Activated naive CD8-positive, alpha-beta T cell treated with anti-CD3 and anti-CD28 coated beads, Interleukin-2, amount 50 U/mL, for 24 hours (primary cell): Measurements from ENCODE around the gene BNIP3.
A peak's percentile ranks its signal among the peaks of the same experiment; 100 is the strongest.

Experiments
- ATAC-seq: fragments of 150-1000 bp; cut with Tn5 transposase; one replicate; pipeline ENCODE4 v1.10.0; 2021
- DNase-seq: peaks from one replicate; pipeline ENCODE4 v3.0.0; 2021
- H3K27ac Mint-ChIP-seq: one replicate; pipeline ENCODE4 v1.8.0; 2021; ENCODE audit warnings: mild to moderate bottlenecking, mixed read lengths
- H3K27me3 Mint-ChIP-seq: one replicate; pipeline ENCODE4 v1.8.0; 2021; ENCODE audit warnings: mixed read lengths
- H3K36me3 Mint-ChIP-seq: one replicate; pipeline ENCODE4 v1.8.0; 2021; ENCODE audit warnings: low read depth, mixed read lengths
- H3K4me1 Mint-ChIP-seq: one replicate; pipeline ENCODE4 v1.8.0; 2021; ENCODE audit warnings: mixed read lengths
- H3K4me3 Mint-ChIP-seq: one replicate; pipeline ENCODE4 v1.8.0; 2021; ENCODE audit warnings: mild to moderate bottlenecking, moderate library complexity, mixed read lengths
- H3K9me3 Mint-ChIP-seq: one replicate; pipeline ENCODE4 v1.8.0; 2021; ENCODE audit warnings: mixed read lengths

Gene BNIP3

GRCh38 chr10:132010483-132010882, 28.8 kb upstream of the BNIP3 start:
- Mint-ChIP-seq H3K4me3 (no peak overlapping the region), H3K27ac (no peak overlapping the region), H3K9me3 (no peaks in the 10 kb centered on the region), H3K27me3 (peaks cover 9% of the 10 kb centered on the region), H3K36me3 (no peaks in the 10 kb centered on the region), H3K4me1 (no peaks in the 10 kb centered on the region)
- no peak for DNase-seq
- no peak for ATAC-seq

- Mint-ChIP-seq H3K9me3 (no peaks in the 10 kb centered on the region), H3K27me3 (peaks cover 9% of the 10 kb centered on the region), H3K4me1 (peaks cover 6% of the 10 kb centered on the region), H3K27ac (no peak overlapping the region), H3K36me3 (no peaks in the 10 kb centered on the region), H3K4me3 (no peak overlapping the region)
- no peak for ATAC-seq
- no peak for DNase-seq
Observed at GRCh38 chr10:132009575-132009974, 27.9 kb upstream of the BNIP3 start.

- no peak for DNase-seq
- peaks cover 9% of the 10 kb centered on the region for H3K27me3 Mint-ChIP-seq
- no peak overlapping the region for H3K27ac Mint-ChIP-seq
- peaks cover 6% of the 10 kb centered on the region for H3K4me1 Mint-ChIP-seq
- no peak overlapping the region for H3K4me3 Mint-ChIP-seq
- no peaks in the 10 kb centered on the region for H3K9me3 Mint-ChIP-seq
- ATAC-seq: no peak
- no peaks in the 10 kb centered on the region for H3K36me3 Mint-ChIP-seq
Observed at GRCh38 chr10:132007681-132008080, 26.0 kb upstream of the BNIP3 start.

- no peak overlapping the region for H3K27ac Mint-ChIP-seq
- H3K9me3 Mint-ChIP-seq: no peaks in the 10 kb centered on the region
- no peak overlapping the region for H3K4me3 Mint-ChIP-seq
- no peak for DNase-seq
- ATAC-seq: no peak
- peaks cover 6% of the 10 kb centered on the region for H3K4me1 Mint-ChIP-seq
- no peaks in the 10 kb centered on the region for H3K36me3 Mint-ChIP-seq
- H3K27me3 Mint-ChIP-seq: peaks cover 9% of the 10 kb centered on the region
Observed at GRCh38 chr10:132006966-132007365, 25.2 kb upstream of the BNIP3 start.

GRCh38 chr10:132005147-132005546, 23.4 kb upstream of the BNIP3 start:
- H3K36me3 Mint-ChIP-seq: no peaks in the 10 kb centered on the region
- H3K4me1 Mint-ChIP-seq: peaks cover 6% of the 10 kb centered on the region
- no peak overlapping the region for H3K27ac Mint-ChIP-seq
- H3K9me3 Mint-ChIP-seq: no peaks in the 10 kb centered on the region
- DNase-seq: no peak
- H3K27me3 Mint-ChIP-seq: peaks cover 5% of the 10 kb centered on the region
- H3K4me3 Mint-ChIP-seq: no peak overlapping the region
- ATAC-seq: no peak

GRCh38 chr10:132004052-132004451, 22.3 kb upstream of the BNIP3 start:
- H3K36me3 Mint-ChIP-seq: no peaks in the 10 kb centered on the region
- no peak overlapping the region for H3K27ac Mint-ChIP-seq
- H3K9me3 Mint-ChIP-seq: no peaks in the 10 kb centered on the region
- H3K27me3 Mint-ChIP-seq: no peaks in the 10 kb centered on the region
- H3K4me1 Mint-ChIP-seq: peaks cover 6% of the 10 kb centered on the region
- no peak overlapping the region for H3K4me3 Mint-ChIP-seq
- ATAC-seq (no peak), DNase-seq (no peak)

GRCh38 chr10:132003282-132003924, 21.7 kb upstream of the BNIP3 start:
- ATAC-seq (no peak), DNase-seq (no peak)
- Mint-ChIP-seq H3K9me3 (no peaks in the 10 kb centered on the region), H3K4me1 (peaks cover 6% of the 10 kb centered on the region), H3K4me3 (no peak overlapping the region), H3K36me3 (no peaks in the 10 kb centered on the region), H3K27me3 (no peaks in the 10 kb centered on the region), H3K27ac (no peak overlapping the region)

- ATAC-seq (no peak), DNase-seq (no peak)
- no peak overlapping the region for H3K27ac Mint-ChIP-seq
- H3K4me3 Mint-ChIP-seq: no peak overlapping the region
- no peaks in the 10 kb centered on the region for H3K36me3 Mint-ChIP-seq
- H3K27me3 Mint-ChIP-seq: no peaks in the 10 kb centered on the region
- H3K4me1 Mint-ChIP-seq: peaks cover 6% of the 10 kb centered on the region
- no peaks in the 10 kb centered on the region for H3K9me3 Mint-ChIP-seq
Observed at GRCh38 chr10:132002004-132002403, 20.3 kb upstream of the BNIP3 start.

- H3K27ac Mint-ChIP-seq: no peak overlapping the region
- peak; percentile 21 for ATAC-seq
Observed at GRCh38 chr10:132001238-132001972, 19.7 kb upstream of the BNIP3 start.

GRCh38 chr10:131998845-131999681, 17.3 kb upstream of the BNIP3 start:
- DNase-seq: no peak
- Mint-ChIP-seq H3K9me3 (no peaks in the 10 kb centered on the region), H3K4me3 (no peak overlapping the region), H3K27ac (no peak overlapping the region), H3K27me3 (no peaks in the 10 kb centered on the region), H3K36me3 (no peaks in the 10 kb centered on the region), H3K4me1 (no peaks in the 10 kb centered on the region)
- no peak for ATAC-seq

More at GRCh38 chr10:132001238-132001972, 19.7 kb upstream of the BNIP3 start:
- no peak for DNase-seq
- Mint-ChIP-seq H3K36me3 (no peaks in the 10 kb centered on the region), H3K9me3 (no peaks in the 10 kb centered on the region), H3K4me1 (peaks cover 6% of the 10 kb centered on the region), H3K27me3 (no peaks in the 10 kb centered on the region), H3K4me3 (peak overlapping the region; percentile 6)

GRCh38 chr10:131998050-131998844, 16.5 kb upstream of the BNIP3 start:
- H3K27me3 Mint-ChIP-seq: no peaks in the 10 kb centered on the region
- H3K27ac Mint-ChIP-seq: no peak overlapping the region
- DNase-seq (no peak), ATAC-seq (no peak)
- H3K9me3 Mint-ChIP-seq: no peaks in the 10 kb centered on the region
- no peaks in the 10 kb centered on the region for H3K36me3 Mint-ChIP-seq
- no peaks in the 10 kb centered on the region for H3K4me1 Mint-ChIP-seq
- no peak overlapping the region for H3K4me3 Mint-ChIP-seq

GRCh38 chr10:131997366-131998049, 15.8 kb upstream of the BNIP3 start:
- ATAC-seq (no peak), DNase-seq (no peak)
- no peaks in the 10 kb centered on the region for H3K4me1 Mint-ChIP-seq
- no peaks in the 10 kb centered on the region for H3K27me3 Mint-ChIP-seq
- no peak overlapping the region for H3K4me3 Mint-ChIP-seq
- H3K9me3 Mint-ChIP-seq: no peaks in the 10 kb centered on the region
- no peaks in the 10 kb centered on the region for H3K36me3 Mint-ChIP-seq
- no peak overlapping the region for H3K27ac Mint-ChIP-seq

- no peak for DNase-seq
- H3K36me3 Mint-ChIP-seq: no peaks in the 10 kb centered on the region
- H3K27me3 Mint-ChIP-seq: no peaks in the 10 kb centered on the region
- no peak overlapping the region for H3K4me3 Mint-ChIP-seq
- H3K27ac Mint-ChIP-seq: no peak overlapping the region
- no peak for ATAC-seq
- no peaks in the 10 kb centered on the region for H3K9me3 Mint-ChIP-seq
- H3K4me1 Mint-ChIP-seq: no peaks in the 10 kb centered on the region
Observed at GRCh38 chr10:131996466-131997365, 15.0 kb upstream of the BNIP3 start.
